Measurements from ENCODE around the gene PAK4. TPM values are rescaled to one million over a fixed set of nuclear protein-coding genes. Genes with fewer than 3 reads are reported as not detected.

PAK4 gene
- total and polyA plus RNA-seq, 10 of the 15 experiments (the other 5 are each of a cell fraction or from before 2014, with no cell fraction given): 0.08 to 19.3 (median 5.9) TPM

- RAD21 ChIA-PET (ENCODE audit: unreplicated experiment): no interaction called here
- Histone ChIP-seq H3K36me3 (ENCODE audit: control insufficient read depth in 2 of 2, insufficient read depth in 2 of 2, low read length in 1 of 2) (no peaks in the 10 kb centered on the region), H3K4me1 (ENCODE audit: control insufficient read depth, insufficient read depth, low read length) (no peaks in the 10 kb centered on the region), H3K9ac (ENCODE audit: control insufficient read depth, insufficient read depth, low read length) (no peak overlapping the region), H3K79me2 (ENCODE audit: control insufficient read depth, insufficient read depth, low read length) (no peaks in the 10 kb centered on the region), H3K9me3 (replicated peaks; ENCODE audit: control insufficient read depth, insufficient read depth, low read length) (no peaks in the 10 kb centered on the region), H2AFZ (ENCODE audit: control insufficient read depth, low read depth, low read length) (no peak overlapping the region), H3K27ac (ENCODE audit: control insufficient read depth, insufficient read depth) (no peak overlapping the region), H3K27me3 (replicated peaks in 1 of 2; ENCODE audit: control insufficient read depth in 2 of 2, insufficient read depth in 2 of 2, low read length in 1 of 2) (peaks cover 0 to 3% of the 10 kb centered on the region in 2 experiments; a peak in 1 of 4 replicates), H3K4me2 (ENCODE audit: control insufficient read depth, insufficient read depth) (no peak overlapping the region), H3K4me3 (no peak overlapping the region), H4K20me1 (ENCODE audit: control insufficient read depth, insufficient read depth) (no peaks in the 10 kb centered on the region)
- SMC1A ChIA-PET (ENCODE audit: uncharacterized antibody, unreplicated experiment): no interaction called here
- no TSS peak for BruUV-seq (replicated peaks)
- intact Hi-C loops (cut with micrococcal nuclease; ENCODE audit: unreplicated experiment) (no loop called here), in situ Hi-C loops (cut with MboI) (no loop called here)
- TF ChIP-seq FOS (IDR thresholded peaks at IDR 0.05; ENCODE audit: borderline replicate concordance, extremely low read depth, insufficient read length) (no peak), FOXM1 (IDR thresholded peaks at IDR 0.05; ENCODE audit: low read depth, low read length) (no peak), RELA (IDR thresholded peaks at IDR 0.05; ENCODE audit: borderline replicate concordance, partially characterized antibody) (no peak), SRF (IDR thresholded peaks at IDR 0.05; ENCODE audit: low read depth in 2 of 2, low read length in 2 of 2) (no peak), RAD51 (IDR thresholded peaks at IDR 0.05) (no peak), ZNF687 (IDR thresholded peaks at IDR 0.05) (no peak), E2F4 (IDR thresholded peaks at IDR 0.05; ENCODE audit: low read depth, low read length) (no peak), GATAD2B (conservative IDR thresholded peaks at IDR 0.05; ENCODE audit: low read depth) (no peak), MEF2B (IDR thresholded peaks at IDR 0.05; ENCODE audit: partially characterized antibody, poor library complexity, severe bottlenecking) (no peak), IKZF2 (IDR thresholded peaks at IDR 0.05) (no peak)
- FAIRE-seq: no peak
- ATAC-seq: no peak
- POLR2A ChIA-PET: no interaction called here
- WGBS (ENCODE audit: insufficient coverage, insufficient replicate concordance, low lambda C conversion rate, missing lambda C conversion rate): 34% methylated on average over 6 of the region's 6 CpGs
- DNase-seq (ENCODE audit: low read depth, low spot score): no peak
- CTCF ChIA-PET: no interaction called here
Observed at GRCh38 chr19:39207293-39207836, 81.8 kb downstream of the PAK4 start.
